ENCODE data around the gene OAS3. TPM values are rescaled to one million over a fixed set of nuclear protein-coding genes. Genes with fewer than 3 reads are reported as not detected.

Gene OAS3
- total and polyA plus RNA-seq, 10 of the 15 experiments (the other 5 are each of a cell fraction or from before 2014, with no cell fraction given): 5.1 to 107 (median 18.0) TPM

DNA sequence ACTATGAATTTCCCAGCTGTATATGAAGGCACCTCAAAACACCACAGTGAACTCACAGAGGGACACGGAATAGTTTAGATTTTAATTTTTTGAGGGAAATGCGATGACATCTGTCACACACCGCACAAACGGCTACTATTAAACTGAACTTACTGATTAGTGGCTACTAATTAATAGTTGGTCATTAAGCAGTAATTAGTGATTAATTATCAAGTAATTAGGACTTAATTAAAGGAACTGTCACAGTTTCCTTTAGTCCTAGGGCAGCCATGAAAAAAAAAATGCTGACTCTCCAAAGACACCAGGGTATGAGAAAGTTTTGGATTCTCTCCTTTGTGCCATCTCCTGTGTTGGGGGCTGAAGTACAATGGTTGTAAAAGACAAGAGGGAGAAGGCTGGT is 28.6 kb upstream of the OAS3 start:
- 100% methylated on average over 4 of the region's 4 CpGs for WGBS (ENCODE audit: insufficient coverage, insufficient replicate concordance, low lambda C conversion rate, missing lambda C conversion rate)
- peaks cover 40% of the 10 kb centered on the region for H3K79me2 ChIP-seq (ENCODE audit: control insufficient read depth, insufficient read depth, low read length)
- ChIA-PET CTCF (interaction anchor here (4.7 to 5.1 kb wide), 2 partner anchors 15 to 68 kb away, joined by 23 to 31 read pairs; partner anchors contain the start of gene OAS2), RAD21 (ENCODE audit: unreplicated experiment) (interaction anchor here (4.5 to 5.5 kb wide), 2 partner anchors 15 to 69 kb away, joined by 44 to 47 read pairs; partner anchors contain the start of gene OAS2), SMC1A (ENCODE audit: uncharacterized antibody, unreplicated experiment) (interaction anchor here (4.5 to 8.0 kb wide), 3 partner anchors 16 to 69 kb away, joined by 36 to 99 read pairs (median 52); partner anchors contain the start of gene OAS2), POLR2A (interaction anchor here (4.7 to 5.4 kb wide), 2 partner anchors 15 to 69 kb away, joined by 40 to 69 read pairs; partner anchors contain the start of gene OAS2)
- peaks cover 34% of the 10 kb centered on the region for H3K9me3 ChIP-seq (replicated peaks; ENCODE audit: control insufficient read depth, insufficient read depth, low read length)
- no TSS peak for BruUV-seq (replicated peaks)
- DNase-seq (ENCODE audit: low read depth, low spot score): no peak
- H3K4me1 ChIP-seq (ENCODE audit: control insufficient read depth, insufficient read depth, low read length): peaks cover 18% of the 10 kb centered on the region
- intact Hi-C loops (cut with micrococcal nuclease; ENCODE audit: unreplicated experiment) (no loop called here), in situ Hi-C loops (cut with MboI) (no loop called here)
- no peak overlapping the region for H3K27ac ChIP-seq (ENCODE audit: control insufficient read depth, insufficient read depth)
- peaks cover 0 to 38% of the 10 kb centered on the region in 2 experiments; a peak in 3 of 4 replicates for H3K36me3 ChIP-seq (ENCODE audit: control insufficient read depth in 2 of 2, insufficient read depth in 2 of 2, low read length in 1 of 2)
- peak overlapping the region; percentile 85; the same call in 1 of the 2 replicates for H3K4me3 ChIP-seq
- no peak overlapping the region for H3K9ac ChIP-seq (ENCODE audit: control insufficient read depth, insufficient read depth, low read length)
- TF ChIP-seq NRF1 (conservative IDR thresholded peaks at IDR 0.05; ENCODE audit: low read depth, low read length) (no peak), RUNX3 (IDR thresholded peaks at IDR 0.05; ENCODE audit: low read length) (no peak), SREBF1 (IDR thresholded peaks at IDR 0.05; ENCODE audit: low read length) (no peak), ZNF622 (IDR thresholded peaks at IDR 0.05) (no peak), HDAC2 (IDR thresholded peaks at IDR 0.05) (no peak), JUND (IDR thresholded peaks at IDR 0.05; ENCODE audit: low read depth, low read length) (no peak), ZNF217 (IDR thresholded peaks at IDR 0.05) (no peak), FOXK2 (IDR thresholded peaks at IDR 0.05) (no peak), EP300 (IDR thresholded peaks at IDR 0.05; ENCODE audit: borderline replicate concordance in 1 of 2, control insufficient read depth in 1 of 2, low read depth in 2 of 2, low read length in 2 of 2) (no peak), POLR2AphosphoS5 (IDR thresholded peaks at IDR 0.05; ENCODE audit: low read length) (no peak)
- ATAC-seq: no peak
- no peaks in the 10 kb centered on the region for H4K20me1 ChIP-seq (ENCODE audit: control insufficient read depth, insufficient read depth)
- peak overlapping the region; percentile 79 for H3K4me2 ChIP-seq (ENCODE audit: control insufficient read depth, insufficient read depth)
- H2AFZ ChIP-seq (ENCODE audit: control insufficient read depth, low read depth, low read length): no peak overlapping the region
- FAIRE-seq: no peak
- no peaks in the 10 kb centered on the region for H3K27me3 ChIP-seq (replicated peaks in 1 of 2; ENCODE audit: control insufficient read depth in 2 of 2, insufficient read depth in 2 of 2, low read length in 1 of 2)
